ENCODE results near the gene ENDOV. TPM values are rescaled to one million over a fixed set of nuclear protein-coding genes. Genes with fewer than 3 reads are reported as not detected.

The ENDOV gene
- total RNA-seq, 1 experiment from 2014 or later: 28.0 TPM

- intact Hi-C loops (cut with micrococcal nuclease): no loop called here
- TF ChIP-seq CTCF (IDR thresholded peaks at IDR 0.05; ENCODE audit: unreplicated experiment): no peak
- ChIA-PET CTCF (interaction anchor here (0.5 kb wide), 1 partner anchor 154 kb away, joined by 3 read pairs; no protein-coding TSS in a partner anchor), POLR2A (no interaction called here)
- H3K4me3 Mint-ChIP-seq (ENCODE audit: unreplicated experiment): no peak overlapping the region
- H3K27me3 Mint-ChIP-seq (ENCODE audit: insufficient read depth, unreplicated experiment): no peaks in the 10 kb centered on the region
- H3K36me3 Mint-ChIP-seq (ENCODE audit: insufficient read depth, unreplicated experiment): peaks cover 83% of the 10 kb centered on the region
- no peak overlapping the region for H3K27ac Mint-ChIP-seq (ENCODE audit: low read depth, unreplicated experiment)
- no TSS peak for BruUV-seq (replicated peaks)
- H3K9me3 Mint-ChIP-seq (ENCODE audit: unreplicated experiment): no peaks in the 10 kb centered on the region
- no peak for DNase-seq (ENCODE audit: unreplicated experiment)
- no peaks in the 10 kb centered on the region for H3K4me1 Mint-ChIP-seq (ENCODE audit: insufficient read depth, unreplicated experiment)
Measured at GRCh38 chr17:80393241-80393890, 21.6 kb upstream of the ENDOV start.

DNA sequence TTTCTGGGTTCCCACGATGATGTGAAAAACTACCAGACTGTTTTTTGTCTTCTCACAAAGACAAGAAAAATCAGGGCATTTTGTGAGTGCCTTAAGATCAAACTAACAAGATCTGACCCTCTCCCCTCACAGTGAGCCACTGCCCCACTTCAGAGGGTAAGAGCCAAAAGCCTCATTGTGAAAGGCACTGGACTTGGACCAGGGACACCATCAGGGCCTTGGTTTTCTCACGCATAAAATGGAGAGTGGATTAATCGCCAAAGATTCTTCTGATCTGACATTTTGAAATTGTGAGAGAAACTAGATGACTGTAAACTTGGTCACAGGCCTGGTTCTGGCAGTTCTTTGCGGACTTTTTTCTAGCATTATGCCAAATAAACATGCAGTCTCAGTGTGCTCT lies 21.0 kb upstream of the ENDOV start:
- TF ChIP-seq CTCF (IDR thresholded peaks at IDR 0.05; ENCODE audit: unreplicated experiment): no peak
- ChIA-PET POLR2A (no interaction called here), CTCF (no interaction called here)
- BruUV-seq (replicated peaks): no TSS peak
- intact Hi-C loops (cut with micrococcal nuclease): no loop called here
- Mint-ChIP-seq H3K9me3 (ENCODE audit: unreplicated experiment) (no peaks in the 10 kb centered on the region), H3K27me3 (ENCODE audit: insufficient read depth, unreplicated experiment) (no peaks in the 10 kb centered on the region), H3K4me3 (ENCODE audit: unreplicated experiment) (no peak overlapping the region), H3K4me1 (ENCODE audit: insufficient read depth, unreplicated experiment) (no peaks in the 10 kb centered on the region), H3K36me3 (ENCODE audit: insufficient read depth, unreplicated experiment) (peaks cover 77% of the 10 kb centered on the region), H3K27ac (ENCODE audit: low read depth, unreplicated experiment) (no peak overlapping the region)
- DNase-seq (ENCODE audit: unreplicated experiment): no peak

DNA sequence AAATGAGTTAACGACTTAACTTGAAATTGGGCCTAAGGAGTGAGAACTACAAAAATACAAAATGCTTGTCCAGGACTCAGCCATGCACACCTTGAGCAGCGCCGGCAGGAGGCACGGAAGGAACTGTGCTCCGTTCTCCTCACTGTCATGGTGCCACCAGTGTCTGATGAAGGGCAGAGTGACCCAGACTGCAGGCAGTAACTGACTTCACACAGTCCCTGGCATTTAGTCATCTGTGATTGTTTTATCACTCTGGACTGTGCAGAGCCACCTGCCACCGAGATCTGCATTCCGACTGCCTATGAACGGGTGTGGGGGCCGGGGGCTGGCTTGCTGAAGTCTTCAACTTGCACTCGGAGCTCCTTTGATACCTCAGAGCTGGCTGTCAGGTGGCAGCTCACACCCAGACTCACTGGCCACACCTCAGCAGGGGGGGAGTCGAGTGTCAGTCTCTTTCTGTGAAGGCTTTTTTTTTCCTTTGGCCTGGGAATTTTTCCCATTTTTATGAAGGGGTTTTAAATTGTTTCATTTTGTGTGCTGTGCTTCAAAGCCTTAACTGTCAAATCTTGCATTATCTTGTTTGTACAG lies 20.2 kb upstream of the ENDOV start:
- peaks cover 70% of the 10 kb centered on the region for H3K36me3 Mint-ChIP-seq (ENCODE audit: insufficient read depth, unreplicated experiment)
- no peaks in the 10 kb centered on the region for H3K4me1 Mint-ChIP-seq (ENCODE audit: insufficient read depth, unreplicated experiment)
- TF ChIP-seq CTCF (IDR thresholded peaks at IDR 0.05; ENCODE audit: unreplicated experiment): no peak
- POLR2A ChIA-PET: no interaction called here
- no TSS peak for BruUV-seq (replicated peaks)
- no peaks in the 10 kb centered on the region for H3K27me3 Mint-ChIP-seq (ENCODE audit: insufficient read depth, unreplicated experiment)
- H3K9me3 Mint-ChIP-seq (ENCODE audit: unreplicated experiment): no peaks in the 10 kb centered on the region
- no peak overlapping the region for H3K27ac Mint-ChIP-seq (ENCODE audit: low read depth, unreplicated experiment)
- intact Hi-C loops (cut with micrococcal nuclease): no loop called here
- H3K4me3 Mint-ChIP-seq (ENCODE audit: unreplicated experiment): no peak overlapping the region
- CTCF ChIA-PET: interaction anchor here (0.6 to 0.7 kb wide), 3 partner anchors 15 to 189 kb away, joined by 3 to 4 read pairs (median 3); no protein-coding TSS in a partner anchor
- no peak for DNase-seq (ENCODE audit: unreplicated experiment)

DNA sequence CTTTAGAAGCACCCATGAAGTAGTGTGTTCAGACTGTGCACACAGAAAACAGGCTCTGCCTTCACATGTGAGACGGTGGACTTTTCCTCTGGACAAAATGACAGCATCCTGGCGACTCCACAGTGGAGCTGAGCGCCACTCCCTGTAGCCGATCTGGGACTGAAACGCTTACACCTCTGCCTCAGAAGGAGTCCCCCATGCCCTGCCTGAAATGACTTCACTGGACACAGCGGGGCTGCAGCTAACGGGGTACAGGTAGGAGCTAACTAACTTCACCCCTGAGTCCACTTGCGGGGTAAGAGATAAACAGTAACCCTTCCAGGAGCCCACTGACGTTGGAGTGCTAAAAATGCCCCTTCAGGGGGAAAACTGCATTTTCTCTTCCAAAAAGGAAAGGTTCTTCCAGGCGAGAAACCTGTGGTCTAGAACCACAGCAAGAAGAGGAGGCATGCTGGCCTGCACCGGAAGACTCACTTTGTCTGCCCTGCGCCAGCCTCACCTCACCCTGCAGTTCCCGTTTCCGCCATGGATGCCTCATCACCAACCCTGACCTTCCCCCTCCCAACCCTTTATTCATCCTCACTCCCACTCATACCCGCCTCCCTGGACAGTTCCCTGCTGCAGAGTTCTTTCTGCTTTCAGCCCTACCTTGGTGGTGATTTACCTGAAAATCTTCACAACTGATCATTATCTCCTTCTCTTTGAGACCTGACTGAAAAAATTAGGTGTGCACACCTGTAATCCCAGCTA lies 19.4 kb upstream of the ENDOV start:
- H3K27me3 Mint-ChIP-seq (ENCODE audit: insufficient read depth, unreplicated experiment): no peaks in the 10 kb centered on the region
- intact Hi-C loops (cut with micrococcal nuclease): no loop called here
- no peak for DNase-seq (ENCODE audit: unreplicated experiment)
- H3K4me3 Mint-ChIP-seq (ENCODE audit: unreplicated experiment): no peak overlapping the region
- no peak for TF ChIP-seq CTCF (IDR thresholded peaks at IDR 0.05; ENCODE audit: unreplicated experiment)
- POLR2A ChIA-PET: interaction anchor here (1.2 kb wide), 1 partner anchor 17 kb away, joined by 3 read pairs; no protein-coding TSS in a partner anchor
- peaks cover 61% of the 10 kb centered on the region for H3K36me3 Mint-ChIP-seq (ENCODE audit: insufficient read depth, unreplicated experiment)
- H3K4me1 Mint-ChIP-seq (ENCODE audit: insufficient read depth, unreplicated experiment): no peaks in the 10 kb centered on the region
- no peaks in the 10 kb centered on the region for H3K9me3 Mint-ChIP-seq (ENCODE audit: unreplicated experiment)
- CTCF ChIA-PET: interaction anchor here (0.7 to 0.9 kb wide), 3 partner anchors 10 to 190 kb away, joined by 3 to 4 read pairs (median 3); no protein-coding TSS in a partner anchor
- no TSS peak for BruUV-seq (replicated peaks)
- H3K27ac Mint-ChIP-seq (ENCODE audit: low read depth, unreplicated experiment): no peak overlapping the region

Data from MCF 10A (cell line).